NCI-H510A (cell line): Measurements from ENCODE around the gene CLPX.
"Not testable (repeated sequence)": the region's sequence is repeated elsewhere in the genome, so short reads cannot be mapped to it uniquely, and the experiment has no call there.

ENCODE experiments used
- DNase-seq: peaks from one replicate; lab custom pipeline; 2025; lab: John Stamatoyannopoulos, UW

Gene CLPX

GRCh38 chr15:65101891-65102708 lies 83.0 kb downstream of the CLPX start:
- no peak for DNase-seq

DNA sequence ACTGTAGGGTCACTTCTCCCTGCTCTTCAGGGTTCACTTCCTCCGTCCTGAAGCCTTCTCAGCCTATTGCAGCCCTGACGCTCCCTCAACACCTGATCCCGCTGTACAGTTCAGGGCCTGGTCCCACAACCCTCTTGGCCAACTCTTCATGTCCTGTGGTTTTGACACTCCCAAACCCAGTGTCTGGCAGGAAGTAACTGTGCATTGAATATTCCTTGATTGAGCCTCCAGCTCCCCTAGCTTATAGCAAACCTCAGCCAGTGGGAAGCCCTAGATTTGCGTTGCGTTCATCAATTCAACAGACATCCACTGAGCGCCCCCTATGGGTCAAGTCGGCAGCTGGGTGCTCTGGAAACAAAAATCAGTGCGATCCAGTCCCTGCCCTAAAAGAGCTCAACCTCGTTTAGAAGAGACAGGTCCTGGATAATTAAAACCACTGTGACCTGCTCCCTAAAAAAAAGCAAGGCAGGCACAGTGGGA lies 83.7 kb downstream of the CLPX start:
- no peak for DNase-seq

DNA sequence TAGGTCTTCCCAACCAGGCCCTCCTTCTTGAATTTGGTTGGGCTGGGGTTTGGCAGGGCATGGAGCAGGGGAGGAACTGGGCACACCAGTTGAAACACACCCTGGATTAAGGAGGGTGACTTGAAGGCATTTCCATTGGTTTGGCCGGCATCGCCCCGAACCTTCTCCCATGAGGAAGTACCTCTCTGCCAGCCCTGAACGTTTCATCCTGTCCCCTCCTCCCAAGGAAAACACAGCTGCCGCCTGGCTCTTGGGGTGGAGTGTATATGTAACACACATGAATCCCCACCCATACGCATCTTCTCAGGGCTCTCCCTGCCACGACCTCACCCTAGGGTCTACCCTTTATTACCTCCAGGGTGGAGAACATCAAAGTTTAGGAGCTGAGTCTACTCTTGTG lies 84.7 kb downstream of the CLPX start:
- no peak for DNase-seq

DNA sequence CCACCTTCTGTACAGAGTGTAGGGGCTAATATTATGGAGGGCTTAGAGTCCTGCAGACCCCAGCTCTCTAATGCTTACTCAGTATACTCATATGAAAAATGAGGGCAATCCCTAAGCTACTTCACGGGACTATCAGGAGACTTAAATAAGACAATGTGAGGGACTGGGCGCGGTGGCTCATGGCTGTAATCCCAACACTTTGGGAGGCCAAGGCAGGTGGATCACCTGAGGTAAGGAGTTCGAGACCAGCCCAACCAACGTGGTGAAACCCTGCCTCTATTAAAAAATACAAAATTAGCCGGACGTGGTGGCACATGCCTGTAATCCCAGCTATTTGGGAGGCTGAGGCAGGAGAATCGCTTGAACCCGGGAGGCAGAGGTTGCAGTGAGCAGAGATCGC lies 85.3 kb downstream of the CLPX start:
- not testable (repeated sequence) for DNase-seq

GRCh38 chr15:65099336-65099735 lies 85.8 kb downstream of the CLPX start:
- no peak for DNase-seq
